Choroid plexus epithelial cell (primary cell): Measurements from ENCODE around the gene SLC35G3.

Source experiments
- DNase-seq: peaks from one replicate; pipeline ENCODE4 v3.0.0-alpha.2; 2010; ENCODE audit warnings: low read depth
- H3K4me3 ChIP-seq: 2 replicates; pipeline ENCODE4 v1.5.1; 2011; ENCODE audit warnings: low read depth, mild to moderate bottlenecking, control low read depth, low read length, moderate library complexity
- CTCF ChIP-seq: conservative IDR thresholded peaks from 2 replicates; pipeline ENCODE4 v1.5.1; 2011; ENCODE audit warnings: low read depth, mild to moderate bottlenecking, control low read depth, inconsistent platforms, low read length, moderate library complexity

SLC35G3 gene

GRCh38 chr17:35144840-35145239 is 49.4 kb downstream of the SLC35G3 start:
- no peak for TF ChIP-seq CTCF
- no peak for DNase-seq
- H3K4me3 ChIP-seq = no peak overlapping the region
